GM08714 (cell line): Measurements from ENCODE around the gene C18orf32.
"Not testable (repeated sequence)": the region's sequence is repeated elsewhere in the genome, so short reads cannot be mapped to it uniquely, and the experiment has no call there.

ENCODE experiments used
- H3K4me3 ChIP-seq: fragments of 200-500 bp; sonication (Bioruptor generic); 2 replicates; pipeline ENCODE4 v1.5.1; 2014; ENCODE audit warnings: mild to moderate bottlenecking, low read length, inconsistent platforms
- ZNF274 ChIP-seq: IDR thresholded peaks from 2 replicates; pipeline ENCODE4 v1.6.1; 2012; ENCODE audit warnings: mild to moderate bottlenecking, low read depth, low read length

The C18orf32 gene

DNA sequence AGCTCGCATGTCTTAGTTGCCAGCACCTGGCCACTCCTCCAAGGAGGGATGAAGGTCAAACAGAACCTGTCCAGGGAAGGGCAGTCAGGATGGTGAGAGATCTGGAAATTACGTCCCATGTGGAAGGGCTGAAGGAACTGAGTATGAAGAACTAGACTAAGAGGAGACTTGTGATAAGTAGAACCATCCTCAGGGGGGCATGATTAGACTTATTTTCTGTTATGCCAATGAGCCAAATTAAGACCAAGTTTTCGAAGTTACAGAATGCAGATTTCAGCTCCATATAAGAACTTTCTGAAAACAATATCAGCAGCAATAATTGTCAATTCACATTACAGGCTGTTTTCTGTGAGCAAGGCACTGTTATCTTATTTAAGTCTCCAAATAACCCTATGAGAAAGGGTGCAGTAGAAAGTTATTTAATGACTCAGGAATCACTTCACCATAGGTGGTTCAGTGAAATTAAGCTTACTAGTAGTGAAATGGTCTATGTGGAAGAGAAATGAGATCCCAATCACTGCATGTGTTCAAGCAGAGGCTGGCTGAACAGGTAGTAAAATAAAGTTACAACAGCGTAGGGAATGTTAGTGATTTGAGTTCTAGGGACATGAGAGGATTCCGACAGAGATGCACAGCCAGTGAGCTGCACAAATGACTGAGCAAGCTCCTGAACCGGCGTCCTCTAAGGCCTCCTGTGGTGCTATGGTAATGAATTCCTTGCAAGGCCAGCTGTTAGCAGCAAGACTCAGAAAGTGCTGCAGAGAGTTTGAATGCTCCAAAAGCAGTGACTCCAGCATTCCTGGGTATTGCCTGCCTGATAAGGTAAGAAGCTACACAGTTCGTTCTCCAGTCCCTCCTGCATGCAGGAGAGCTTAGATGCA lies 22.1 kb downstream of the C18orf32 start:
- TF ChIP-seq ZNF274: no peak
- no peak overlapping the region for H3K4me3 ChIP-seq

GRCh38 chr18:49461602-49461977 lies 25.4 kb downstream of the C18orf32 start:
- no peak for TF ChIP-seq ZNF274
- no peak overlapping the region for H3K4me3 ChIP-seq

- H3K4me3 ChIP-seq: peak overlapping the region; percentile 98; the same call in 1 of the 2 replicates
- no peak for TF ChIP-seq ZNF274
Observed at GRCh38 chr18:49460976-49461601, 25.9 kb downstream of the C18orf32 start.

DNA sequence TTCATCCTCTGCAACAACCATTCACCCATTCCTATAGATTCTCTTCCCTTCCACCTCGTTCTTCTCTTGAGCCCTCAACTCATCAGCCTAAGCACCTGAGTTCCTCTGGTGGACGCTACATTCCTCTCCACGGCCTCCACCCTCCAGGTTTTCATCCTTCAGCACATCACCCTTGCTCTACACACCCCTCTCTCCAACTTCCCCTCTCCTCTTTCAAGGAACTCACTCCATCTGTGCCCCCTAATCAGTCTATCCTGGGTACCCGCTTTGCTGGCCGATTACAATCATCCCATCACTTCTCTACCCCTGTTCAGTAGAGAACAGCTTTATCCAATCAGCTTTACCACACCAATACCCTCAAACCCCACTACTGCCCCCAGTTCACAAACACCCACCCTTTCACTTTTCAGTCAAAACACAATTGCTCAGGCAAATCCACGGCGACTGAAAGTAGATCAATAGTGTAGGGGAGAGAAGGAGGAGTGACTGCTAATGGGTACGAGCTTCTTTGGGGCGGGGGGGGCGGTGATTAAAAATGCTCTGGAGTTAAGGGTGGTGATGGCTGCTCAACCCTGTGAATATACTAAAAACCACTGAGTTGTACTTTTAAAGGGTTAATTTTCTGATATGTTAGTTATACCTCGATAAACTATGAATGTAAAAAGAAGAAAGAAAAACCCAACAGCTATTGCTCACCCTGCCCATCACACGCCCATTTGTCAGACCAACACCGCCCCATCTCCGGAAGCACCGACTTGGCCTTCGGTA lies 27.4 kb downstream of the C18orf32 start:
- TF ChIP-seq ZNF274: no peak
- H3K4me3 ChIP-seq: peak overlapping the region; percentile 98

DNA sequence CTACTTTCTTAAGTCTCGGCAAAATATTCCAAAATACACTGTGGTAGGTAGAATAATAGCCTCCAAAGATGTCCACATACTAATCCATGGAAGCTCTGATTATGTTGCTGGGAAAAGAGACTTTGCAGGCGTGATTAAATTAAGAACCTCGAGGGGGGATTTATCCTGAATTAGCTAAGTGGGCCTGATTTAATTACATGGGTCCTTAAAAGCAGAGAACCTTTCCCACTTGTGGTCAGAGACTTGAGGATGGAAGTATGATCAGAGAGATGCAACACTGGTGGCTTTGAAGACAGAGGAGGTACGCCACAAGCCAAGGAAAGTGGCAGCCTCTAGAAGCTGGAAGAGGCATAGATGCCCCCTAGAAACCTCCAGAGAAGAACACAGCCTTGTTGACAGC lies 29.4 kb downstream of the C18orf32 start:
- H3K4me3 ChIP-seq: no peak overlapping the region
- no peak for TF ChIP-seq ZNF274

DNA sequence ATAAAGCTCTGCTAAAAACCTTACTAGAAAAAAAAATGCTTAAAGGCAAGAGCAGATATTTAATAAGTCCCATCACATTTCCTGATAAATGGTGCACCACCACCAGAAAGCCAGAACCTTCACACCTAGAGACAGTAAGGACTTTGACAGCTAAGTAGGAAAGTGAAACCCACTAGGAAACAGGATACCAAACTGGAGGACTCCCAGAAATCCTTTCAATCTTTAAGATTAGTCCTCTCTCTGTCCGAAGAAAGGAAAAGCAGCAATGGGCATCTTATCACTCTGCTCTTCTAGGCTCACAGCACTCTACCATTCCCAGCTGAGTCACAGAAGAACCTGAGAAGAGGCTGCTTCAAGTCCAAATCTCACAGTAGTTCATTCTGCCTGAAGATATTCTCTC lies 30.2 kb downstream of the C18orf32 start:
- no peak for TF ChIP-seq ZNF274

DNA sequence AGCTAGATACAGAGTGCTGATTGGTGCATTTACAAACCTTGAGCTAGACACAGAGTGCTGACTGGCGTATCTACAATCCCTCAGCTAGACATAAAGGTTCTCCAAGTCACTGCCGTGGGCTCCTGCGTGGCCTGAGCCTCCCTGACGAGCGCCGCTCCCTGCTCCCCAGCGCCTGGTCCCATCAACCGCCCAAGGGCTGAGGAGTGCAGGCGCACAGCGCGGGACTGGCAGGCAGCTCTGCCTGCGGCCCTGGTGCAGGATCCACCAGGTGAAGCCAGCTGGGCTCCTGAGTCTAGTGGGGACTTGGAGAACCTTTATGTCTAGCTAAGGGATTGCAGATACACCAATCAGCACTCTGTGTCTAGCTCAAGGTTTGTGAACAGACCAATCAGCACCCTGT lies 34.5 kb downstream of the C18orf32 start:
- not testable (repeated sequence) for H3K4me3 ChIP-seq

More for the DNA sequence above, 30.2 kb downstream of the C18orf32 start:
- no peak overlapping the region for H3K4me3 ChIP-seq

DNA sequence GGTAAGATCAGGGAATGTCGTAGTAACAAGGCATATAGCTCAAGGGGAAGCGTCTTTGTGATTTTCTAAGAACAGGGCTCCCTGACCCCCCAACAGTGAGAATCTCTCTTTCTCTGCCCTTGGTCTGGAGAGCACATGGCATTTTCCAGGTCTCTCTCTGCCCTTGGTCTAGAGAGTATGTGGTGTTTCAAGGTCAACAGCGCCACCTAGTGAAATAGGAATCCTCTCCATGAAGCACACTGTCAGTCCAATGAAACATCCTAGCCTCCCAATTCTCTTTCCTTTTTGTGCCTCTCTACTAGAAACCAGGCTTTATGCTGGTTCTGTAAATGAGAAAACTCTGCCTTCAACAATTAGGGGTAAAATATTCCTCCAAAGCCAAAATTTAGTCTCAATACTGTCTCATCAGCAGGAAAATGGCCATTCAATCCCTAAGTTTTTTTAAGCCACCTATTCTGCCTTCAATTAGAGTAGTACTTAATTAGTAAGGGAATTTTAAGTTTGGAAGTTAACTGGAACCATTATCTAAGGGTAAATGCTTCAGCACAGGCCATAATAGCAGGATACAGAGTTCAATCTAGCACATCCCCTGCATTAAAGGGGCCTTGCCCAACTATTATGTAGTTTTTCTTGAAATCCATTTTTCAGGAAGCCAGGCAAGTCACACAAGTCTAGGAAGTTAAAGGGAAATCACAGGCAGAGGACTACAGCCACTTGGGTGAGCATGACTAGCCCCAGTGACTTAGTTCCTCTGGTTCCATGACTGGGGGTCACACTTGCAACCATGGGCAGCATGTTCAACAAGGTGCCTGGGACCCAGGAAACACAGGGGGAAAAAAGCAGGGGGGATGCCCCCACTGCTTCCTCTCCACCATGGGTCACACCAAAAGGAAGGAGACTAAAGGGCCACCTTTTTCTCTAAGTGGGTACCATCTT lies 39.0 kb downstream of the C18orf32 start:
- no peak overlapping the region for H3K4me3 ChIP-seq
- TF ChIP-seq ZNF274: no peak

DNA sequence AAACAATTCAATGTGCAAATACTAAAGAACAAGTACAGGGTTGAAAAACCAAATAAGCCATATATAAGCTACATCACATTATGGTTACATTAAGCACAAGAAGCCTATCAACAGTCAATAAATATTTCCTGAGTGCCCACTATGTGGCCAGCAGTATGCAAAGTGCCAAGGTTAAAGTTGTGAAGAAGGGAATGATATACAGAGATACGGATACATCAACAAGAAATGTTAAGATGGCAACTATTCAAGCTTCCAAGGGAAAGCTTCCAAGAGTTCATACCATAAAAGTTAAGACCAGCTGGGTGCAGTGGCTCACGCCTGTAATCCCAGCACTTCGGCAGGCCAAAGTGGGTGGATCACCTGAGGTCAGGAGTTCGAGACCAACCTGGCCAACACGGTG lies 40.6 kb downstream of the C18orf32 start:
- no peak overlapping the region for H3K4me3 ChIP-seq
- TF ChIP-seq ZNF274: no peak

DNA sequence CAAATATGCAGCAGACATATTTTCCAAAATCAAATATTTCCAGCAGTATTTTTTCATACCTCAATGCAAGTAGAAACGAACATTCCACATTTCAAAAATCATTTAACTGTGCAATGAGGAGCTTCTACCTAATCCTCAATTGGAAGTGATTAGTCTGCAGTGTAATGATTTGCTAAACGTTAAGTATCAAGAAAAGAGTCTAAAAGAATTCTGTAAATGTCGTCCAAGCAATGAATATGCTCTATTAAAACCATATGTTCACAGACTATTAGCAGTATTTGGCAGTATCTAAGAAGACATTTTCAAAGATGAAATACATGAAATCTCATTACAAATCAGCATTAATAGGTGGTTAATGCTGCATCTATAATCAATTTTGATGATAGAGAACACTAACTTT lies 42.5 kb downstream of the C18orf32 start:
- no peak overlapping the region for H3K4me3 ChIP-seq
- no peak for TF ChIP-seq ZNF274

DNA sequence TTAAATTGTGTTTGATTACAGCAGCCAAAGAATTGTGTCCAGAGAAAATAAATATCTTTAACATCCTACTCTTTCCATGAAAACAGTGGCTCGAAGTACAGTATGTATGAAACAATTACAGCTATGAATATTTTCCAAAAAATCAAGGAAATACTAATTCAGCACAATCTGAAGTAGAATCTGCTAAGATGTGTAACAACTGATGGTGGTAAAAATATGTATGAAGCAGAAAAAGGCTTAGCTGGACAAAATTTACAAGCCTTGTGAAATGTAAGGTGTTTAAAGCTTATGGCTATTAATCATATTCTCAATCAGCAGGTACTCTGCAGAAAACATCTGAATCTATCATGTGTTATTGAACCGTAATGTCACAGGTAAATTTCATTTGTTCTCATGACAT lies 43.2 kb downstream of the C18orf32 start:
- H3K4me3 ChIP-seq: no peak overlapping the region
- no peak for TF ChIP-seq ZNF274

DNA sequence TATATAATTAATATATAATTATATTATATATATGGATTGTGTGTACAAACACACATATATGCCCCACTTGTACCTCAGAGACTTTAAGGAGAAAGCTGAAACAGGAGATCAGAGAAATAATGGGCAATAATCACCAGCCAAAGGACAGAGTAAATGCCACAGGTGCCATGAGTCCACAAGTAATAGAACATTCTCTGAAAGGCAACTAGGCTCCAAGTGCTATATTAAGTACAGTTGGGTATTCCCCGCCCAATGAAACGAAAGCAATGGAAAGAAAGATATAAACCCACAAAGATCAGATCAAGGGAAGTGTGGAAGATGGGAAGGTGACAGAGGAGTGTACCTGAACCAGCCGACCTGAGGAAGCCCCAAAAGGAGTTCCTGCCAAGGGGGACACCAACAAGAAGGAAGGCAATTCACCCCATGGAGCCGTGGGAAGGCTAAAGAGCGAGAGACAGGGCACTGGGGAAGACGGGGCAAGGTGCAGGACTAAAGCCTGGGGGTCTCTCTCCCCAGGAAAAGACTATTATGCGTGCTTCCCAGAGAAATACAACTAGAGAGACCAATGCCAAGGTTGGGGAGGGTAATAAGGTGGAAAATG lies 45.6 kb downstream of the C18orf32 start:
- no peak for TF ChIP-seq ZNF274
- no peak overlapping the region for H3K4me3 ChIP-seq

GRCh38 chr18:49435170-49435569 lies 51.9 kb downstream of the C18orf32 start:
- no peak overlapping the region for H3K4me3 ChIP-seq
- no peak for TF ChIP-seq ZNF274

DNA sequence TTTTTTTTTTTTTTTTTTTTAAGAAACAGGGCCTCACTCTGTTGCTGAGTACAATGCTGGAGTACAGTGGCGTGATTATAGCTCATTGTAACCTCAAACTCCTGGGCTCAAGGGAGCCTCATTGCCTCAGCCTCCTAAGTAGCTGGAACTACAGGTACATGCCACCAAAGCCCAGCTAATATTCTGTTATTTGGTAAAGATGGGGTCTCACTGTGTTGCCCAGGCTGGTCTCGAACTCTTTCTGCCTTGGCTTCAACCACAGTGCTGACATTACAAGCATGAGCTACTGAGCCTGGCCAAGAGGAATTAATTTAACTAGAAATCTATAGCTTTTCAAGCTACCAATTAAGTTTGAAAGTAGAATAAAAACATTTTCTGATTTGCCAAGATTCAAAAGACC lies 54.4 kb downstream of the C18orf32 start:
- no peak overlapping the region for H3K4me3 ChIP-seq
- TF ChIP-seq ZNF274: no peak
